Body of pancreas (tissue), 4 donors: ENCODE data around the gene ITPRIPL2.

ENCODE experiments used
- CTCF ChIP-seq, 7 experiments: fragments of 450-650 bp in 4 of 7; fragments of 200-600 bp in 3 of 7; sonication (generic) in 3 of 7; IDR thresholded peaks; one replicate each; pipeline ENCODE4 v1.5.1; 2016 to 2019; ENCODE audit warnings: antibody characterized with exemption in 7 of 7
- POLR2A ChIP-seq, 3 donors: fragments of 450-650 bp; IDR thresholded peaks; one replicate each; pipeline ENCODE4 v1.6.1; 2016; ENCODE audit warnings: antibody characterized with exemption in 3 of 3, mild to moderate bottlenecking in 2 of 3

- TF ChIP-seq CTCF (IDR thresholded peaks at IDR 0.05): no peak
- TF ChIP-seq POLR2A (IDR thresholded peaks at IDR 0.05): no peak
Measured at GRCh38 chr16:19102187-19102872, 11.4 kb upstream of the ITPRIPL2 start.
